ENCODE measurements around the gene TTC31. TPM values are rescaled to one million over a fixed set of nuclear protein-coding genes. Genes with fewer than 3 reads are reported as not detected.

Gene TTC31
- total and polyA plus RNA-seq, 2 experiments from 2014 or later = 15.9 to 20.4 TPM

DNA sequence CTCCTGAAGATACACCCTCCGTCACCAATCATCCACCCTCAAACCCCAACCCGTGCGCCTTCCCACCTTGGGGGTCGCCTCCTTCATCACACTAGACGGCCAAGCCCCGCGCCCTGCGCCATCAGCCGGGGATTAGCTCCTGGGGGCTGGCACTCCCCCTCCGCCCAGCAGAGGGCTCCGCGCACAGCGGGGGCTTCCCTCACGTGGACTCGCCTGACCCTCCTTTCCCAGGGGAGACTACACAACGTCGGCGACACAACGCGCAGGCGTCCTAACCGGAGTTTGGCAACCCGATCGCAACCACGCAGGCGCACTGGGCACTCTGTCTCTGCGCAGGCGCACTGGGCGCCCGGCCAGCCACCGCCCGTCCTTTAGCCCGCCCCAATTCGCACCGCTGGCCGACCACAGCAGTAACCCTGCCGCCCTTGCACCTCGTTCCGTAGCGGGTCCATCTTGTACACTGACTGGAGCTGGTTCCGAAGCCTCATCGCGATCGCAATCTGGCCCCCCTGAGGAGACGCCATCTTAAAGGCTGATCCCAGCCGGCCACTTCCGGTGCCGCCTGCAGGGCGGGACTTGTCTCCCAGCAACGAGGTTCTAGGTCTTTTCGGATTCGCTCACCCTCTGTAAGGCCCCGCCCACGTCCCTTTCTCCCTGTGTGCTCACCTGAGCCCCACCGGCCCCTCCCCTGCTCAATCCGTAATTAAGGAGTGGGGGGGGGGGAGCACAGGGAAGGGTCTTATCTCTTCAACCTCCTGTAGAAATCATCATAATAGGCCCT is 24.5 kb downstream of the TTC31 start, which contains the start of gene PCGF1:
TSS of gene PCGF1 (minus strand) at position 551 of the 781 bp plus-strand sequence. CDS start at position 524, 27 bp downstream.
- no peaks in the 10 kb centered on the region for H3K9me2 ChIP-seq (ENCODE audit: insufficient read depth)
- H3K4me3 ChIP-seq = peak within 1 kb of the TSS; percentile 90
- peaks cover 18% of the 10 kb centered on the region for H3F3A ChIP-seq (ENCODE audit: insufficient read depth)
- no peak for TF ChIP-seq EZH2 (IDR thresholded peaks at IDR 0.05; ENCODE audit: insufficient read depth, poor library complexity, severe bottlenecking)
- no peak for TF ChIP-seq EZH2phosphoT487 (IDR thresholded peaks at IDR 0.05; ENCODE audit: insufficient read depth, low read depth)
- in situ Hi-C loops (cut with MboI) = no loop called here
- H3K36me3 ChIP-seq (ENCODE audit: low read depth) = no peaks in the 10 kb centered on the region
- WGBS, 2 experiments (ENCODE audit: low coverage in 1 of 2, low lambda C conversion rate in 2 of 2, missing lambda C conversion rate in 2 of 2) = 0% methylated on average over 40 to 53 of the region's 56 CpGs
- peaks cover 26% of the 10 kb centered on the region for H3K79me2 ChIP-seq (ENCODE audit: insufficient read depth)
- peak within 1 kb of the TSS; percentile 94 for H2AFZ ChIP-seq
- 0 out of 2 replicates have a peak, but pooled peaks cover 9% of the 10 kb centered on the region for H3K27me3 ChIP-seq (replicated peaks; ENCODE audit: insufficient read depth)
- DNase-seq = peak; percentile 99
- peak within 1 kb of the TSS; percentile 94 for H3K4me2 ChIP-seq (ENCODE audit: unreplicated experiment)
- no peaks in the 10 kb centered on the region for H4K20me1 ChIP-seq (ENCODE audit: insufficient read depth)
- H3K4me1 ChIP-seq (ENCODE audit: insufficient read depth) = peaks cover 23% of the 10 kb centered on the region
- H3K27ac ChIP-seq = peak within 1 kb of the TSS; percentile 96
- no peaks in the 10 kb centered on the region for H3K9me3 ChIP-seq (ENCODE audit: low read depth)
- H3K9ac ChIP-seq = peak within 1 kb of the TSS; percentile 92

- H3K9me2 ChIP-seq (ENCODE audit: insufficient read depth) = no peaks in the 10 kb centered on the region
- H3K27me3 ChIP-seq (replicated peaks; ENCODE audit: insufficient read depth) = peaks cover 14% of the 10 kb centered on the region
- no peaks in the 10 kb centered on the region for H4K20me1 ChIP-seq (ENCODE audit: insufficient read depth)
- H3K4me2 ChIP-seq (ENCODE audit: unreplicated experiment) = peak overlapping the region; percentile 94
- H3K9me3 ChIP-seq (ENCODE audit: low read depth) = no peaks in the 10 kb centered on the region
- DNase-seq = peak; percentile 91
- H3K4me3 ChIP-seq = peak overlapping the region; percentile 90
- H3K27ac ChIP-seq = peak overlapping the region; percentile 96
- H3K9ac ChIP-seq = peak overlapping the region; percentile 92
- H2AFZ ChIP-seq = peak overlapping the region; percentile 94
- peaks cover 18% of the 10 kb centered on the region for H3F3A ChIP-seq (ENCODE audit: insufficient read depth)
- peaks cover 26% of the 10 kb centered on the region for H3K79me2 ChIP-seq (ENCODE audit: insufficient read depth)
- H3K4me1 ChIP-seq (ENCODE audit: insufficient read depth) = peaks cover 23% of the 10 kb centered on the region
- 5 to 6% methylated on average over 38 of the region's 38 CpGs for WGBS, 2 experiments (ENCODE audit: low coverage in 1 of 2, low lambda C conversion rate in 2 of 2, missing lambda C conversion rate in 2 of 2)
- in situ Hi-C loops (cut with MboI) = no loop called here
- H3K36me3 ChIP-seq (ENCODE audit: low read depth) = no peaks in the 10 kb centered on the region
- no peak for TF ChIP-seq EZH2 (IDR thresholded peaks at IDR 0.05; ENCODE audit: insufficient read depth, poor library complexity, severe bottlenecking)
These were observed 25.1 kb downstream of the TTC31 start for GRCh38 chr2:74507926-74508520.

DNA sequence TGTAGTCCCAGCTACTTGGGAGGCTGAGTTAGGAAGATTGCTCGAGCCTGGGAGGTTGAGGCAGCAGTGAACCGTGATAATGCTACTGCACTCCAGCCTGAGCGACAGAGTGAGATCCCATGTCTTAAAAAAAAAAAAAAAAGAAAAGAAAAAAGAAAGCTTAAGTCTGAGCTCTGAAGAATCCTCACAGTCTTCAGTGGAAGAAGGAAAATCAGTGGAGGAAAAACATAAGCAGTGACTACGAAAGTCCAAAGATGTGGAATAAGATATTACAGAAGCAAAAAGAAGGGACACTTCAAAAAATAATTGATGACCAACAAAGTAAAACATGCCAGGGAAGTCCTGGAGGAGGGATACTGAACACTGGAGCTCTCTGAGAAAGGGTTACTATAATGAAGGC is 27.4 kb downstream of the TTC31 start:
- Histone ChIP-seq H2AFZ (no peak overlapping the region), H3K4me1 (ENCODE audit: insufficient read depth) (peaks cover 16% of the 10 kb centered on the region), H3K36me3 (ENCODE audit: low read depth) (no peaks in the 10 kb centered on the region), H3K9me3 (ENCODE audit: low read depth) (no peaks in the 10 kb centered on the region), H4K20me1 (ENCODE audit: insufficient read depth) (no peaks in the 10 kb centered on the region), H3F3A (ENCODE audit: insufficient read depth) (0 out of 2 replicates have a peak, but pooled peaks cover 6% of the 10 kb centered on the region), H3K79me2 (ENCODE audit: insufficient read depth) (peaks cover 19% of the 10 kb centered on the region), H3K4me3 (no peak overlapping the region), H3K9ac (no peak overlapping the region), H3K9me2 (ENCODE audit: insufficient read depth) (no peaks in the 10 kb centered on the region), H3K4me2 (ENCODE audit: unreplicated experiment) (no peak overlapping the region), H3K27me3 (replicated peaks; ENCODE audit: insufficient read depth) (peaks cover 37% of the 10 kb centered on the region), H3K27ac (no peak overlapping the region)
- no peak for DNase-seq
- 92 to 100% methylated on average over 4 of the region's 4 CpGs for WGBS, 2 experiments (ENCODE audit: low coverage in 1 of 2, low lambda C conversion rate in 2 of 2, missing lambda C conversion rate in 2 of 2)
- in situ Hi-C loops (cut with MboI) = no loop called here
- TF ChIP-seq EZH2 (IDR thresholded peaks at IDR 0.05; ENCODE audit: insufficient read depth, poor library complexity, severe bottlenecking) (no peak), EZH2phosphoT487 (IDR thresholded peaks at IDR 0.05; ENCODE audit: insufficient read depth, low read depth) (no peak)

DNA sequence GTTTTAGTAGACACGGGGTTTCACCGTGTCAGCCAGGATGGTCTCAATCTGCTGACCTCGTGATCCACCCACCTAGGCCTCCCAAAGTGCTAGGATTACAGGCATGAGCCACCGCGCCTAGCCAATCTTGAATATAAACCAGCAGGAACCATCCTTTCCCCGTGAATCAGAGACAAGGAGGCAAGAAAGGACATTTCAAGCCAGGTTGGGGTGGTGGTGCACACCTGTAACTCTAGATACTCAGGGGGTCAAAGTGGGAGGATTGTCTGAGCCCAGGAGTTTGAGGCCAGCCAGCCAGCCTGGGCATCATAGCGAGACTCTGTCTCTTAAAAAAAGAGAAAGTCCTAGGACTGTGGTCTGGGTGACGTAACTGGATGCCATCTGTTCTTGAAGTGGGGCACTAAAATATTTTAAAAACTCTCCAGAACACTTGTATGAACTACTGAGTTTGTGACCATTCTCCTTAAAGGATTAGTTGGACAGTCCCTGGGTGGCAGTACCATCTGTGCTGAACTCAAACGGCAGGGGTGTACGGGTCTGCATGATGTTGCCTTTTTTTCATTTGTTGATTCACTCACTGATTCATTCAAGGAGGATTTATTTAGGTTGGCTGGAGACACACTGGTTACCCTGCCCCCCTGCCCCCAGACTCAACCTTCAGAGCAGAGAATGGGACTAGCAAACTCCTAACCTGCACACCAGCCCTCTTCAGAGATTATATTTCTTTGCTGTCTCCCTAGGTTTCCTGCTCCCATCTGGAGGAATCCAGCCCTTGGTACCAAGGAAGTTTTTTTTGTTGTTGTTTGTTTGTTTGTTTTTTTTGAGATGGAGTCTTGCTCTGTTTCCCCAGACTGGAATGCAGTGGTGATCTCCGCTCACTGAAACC is 28.5 kb downstream of the TTC31 start:
- Histone ChIP-seq H3K4me2 (ENCODE audit: unreplicated experiment) (no peak overlapping the region), H3K4me1 (ENCODE audit: insufficient read depth) (peaks cover 5% of the 10 kb centered on the region), H3K79me2 (ENCODE audit: insufficient read depth) (peaks cover 8% of the 10 kb centered on the region), H3F3A (ENCODE audit: insufficient read depth) (0 out of 2 replicates have a peak, but pooled peaks cover 6% of the 10 kb centered on the region), H2AFZ (no peak overlapping the region), H3K36me3 (ENCODE audit: low read depth) (no peaks in the 10 kb centered on the region), H3K27me3 (replicated peaks; ENCODE audit: insufficient read depth) (peaks cover 48% of the 10 kb centered on the region), H3K9me2 (ENCODE audit: insufficient read depth) (no peaks in the 10 kb centered on the region), H4K20me1 (ENCODE audit: insufficient read depth) (no peaks in the 10 kb centered on the region), H3K9me3 (ENCODE audit: low read depth) (no peaks in the 10 kb centered on the region), H3K27ac (no peak overlapping the region), H3K9ac (no peak overlapping the region), H3K4me3 (no peak overlapping the region)
- in situ Hi-C loops (cut with MboI) = no loop called here
- no peak for TF ChIP-seq EZH2phosphoT487 (IDR thresholded peaks at IDR 0.05; ENCODE audit: insufficient read depth, low read depth)
- no peak for TF ChIP-seq EZH2 (IDR thresholded peaks at IDR 0.05; ENCODE audit: insufficient read depth, poor library complexity, severe bottlenecking)
- peak; percentile 48 for DNase-seq
- 42 to 43% methylated on average over 11 of the region's 11 CpGs for WGBS, 2 experiments (ENCODE audit: low coverage in 1 of 2, low lambda C conversion rate in 2 of 2, missing lambda C conversion rate in 2 of 2)

Data from GM23248 (cell line).